Kidney tubule cell (primary cell): ENCODE data around the gene FBXO21.

Source experiments
- DNase-seq: peaks from one replicate; pipeline ENCODE4 v3.0.0-alpha.2; 2018; ENCODE audit warnings: low spot score

Gene FBXO21

DNA sequence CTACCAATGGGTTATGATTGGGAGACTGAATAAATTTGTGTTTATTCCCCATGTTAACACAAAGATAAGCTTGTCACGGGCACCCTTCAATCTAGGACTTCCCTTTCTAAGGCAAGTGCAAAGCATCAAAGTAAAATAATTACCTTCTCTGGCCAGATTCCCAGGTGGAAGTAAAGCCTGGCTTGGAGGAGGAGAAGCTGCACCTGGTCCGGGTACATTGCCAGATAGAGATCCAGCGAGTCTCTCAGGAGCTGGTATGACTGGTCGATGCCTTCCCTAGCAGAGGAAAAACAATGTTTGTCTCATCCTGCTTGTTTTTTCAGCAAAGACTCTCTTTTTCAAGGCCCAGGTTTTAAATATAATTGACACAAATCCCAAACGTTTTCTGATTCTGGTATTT lies 24.9 kb downstream of the FBXO21 start:
- no peak for DNase-seq

DNA sequence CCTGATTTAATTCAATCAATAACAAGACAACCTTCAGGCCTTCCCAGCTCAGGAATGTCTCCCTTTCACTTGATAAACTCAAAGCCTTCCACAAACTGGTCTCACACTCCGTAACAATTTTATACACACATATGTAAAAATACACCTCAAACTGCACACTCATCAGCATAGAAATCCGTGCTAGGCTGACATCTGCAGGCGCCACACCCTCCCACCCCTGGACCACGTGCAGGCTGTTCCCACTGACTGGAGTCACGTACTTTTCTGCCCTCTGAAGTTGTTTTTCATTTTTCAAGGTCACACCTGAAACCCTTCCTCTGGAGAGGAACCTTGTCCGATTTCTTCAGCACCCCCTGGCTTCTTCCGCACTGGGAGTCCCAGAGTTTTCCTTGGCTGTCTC lies 27.6 kb downstream of the FBXO21 start:
- DNase-seq, result no peak

DNA sequence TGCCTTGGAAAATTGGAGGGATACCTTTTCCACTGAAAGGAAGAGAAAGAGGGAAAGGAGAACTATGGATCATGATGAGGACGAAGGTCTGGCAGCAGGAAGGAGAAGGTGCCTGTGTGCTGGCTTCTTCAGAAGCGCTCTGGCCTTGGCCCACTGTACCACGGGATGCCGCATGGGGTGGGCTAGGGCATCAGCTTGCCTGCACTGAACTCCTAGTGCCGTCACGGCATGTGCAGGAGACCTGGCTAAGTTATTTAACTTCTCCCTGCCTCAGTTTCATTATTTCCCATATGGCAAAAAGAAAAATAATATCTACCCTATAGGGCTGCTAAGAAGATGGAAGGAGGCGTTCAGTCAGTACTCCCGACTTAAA lies 28.1 kb downstream of the FBXO21 start:
- no peak for DNase-seq

DNA sequence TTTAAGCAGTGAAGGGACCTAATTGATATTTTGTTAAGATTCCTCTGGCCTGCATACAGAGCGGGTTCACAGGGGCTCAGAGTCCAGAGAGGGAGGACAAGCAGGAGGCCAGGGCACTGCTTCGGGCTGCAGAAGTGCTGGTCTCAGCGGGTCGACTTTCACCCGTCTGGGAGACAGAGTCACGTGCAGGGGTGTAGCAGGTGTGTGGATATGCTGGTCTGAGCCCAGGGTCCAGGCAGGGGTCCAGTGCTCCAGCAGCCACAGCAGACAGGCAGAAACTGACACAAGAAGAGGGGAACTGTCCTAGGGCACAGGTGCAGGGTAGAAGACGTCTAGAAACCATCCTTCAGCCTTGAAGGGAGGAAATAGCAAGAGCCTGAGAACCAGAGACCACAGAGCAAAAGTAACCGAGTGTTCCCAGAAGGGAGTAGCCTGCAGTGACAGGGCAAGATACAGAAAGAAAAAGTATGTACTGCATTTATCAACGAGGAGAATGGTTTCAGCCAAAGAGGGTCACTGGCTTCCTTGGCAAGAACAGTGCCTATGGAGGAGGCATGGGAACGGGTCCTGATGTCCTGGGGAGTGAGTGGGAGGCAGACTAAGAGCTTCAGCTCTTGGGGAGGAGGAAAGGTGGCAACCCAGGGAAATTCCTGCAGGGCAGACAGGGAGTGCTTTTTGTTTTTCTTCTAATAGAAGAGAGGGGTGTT lies 28.7 kb downstream of the FBXO21 start:
- DNase-seq, result no peak

DNA sequence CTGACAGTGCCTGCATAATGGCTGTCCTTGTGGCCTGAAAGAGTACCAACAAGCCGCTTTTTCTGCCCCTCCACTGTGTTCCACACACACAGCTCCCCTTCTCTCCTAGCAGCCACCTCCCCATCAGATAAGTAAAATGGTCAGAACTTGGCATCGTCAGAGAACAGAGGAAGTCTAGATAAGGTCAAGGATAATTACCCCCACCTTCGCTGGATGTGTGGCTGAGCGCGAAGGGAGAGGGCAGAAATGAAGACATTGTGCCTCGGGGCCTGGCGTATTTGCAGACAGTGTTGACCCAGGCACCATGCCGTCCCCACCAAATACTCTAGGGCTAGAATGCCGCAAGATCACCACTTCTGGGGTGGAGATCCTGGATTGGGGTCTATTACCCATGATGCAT lies 30.6 kb downstream of the FBXO21 start:
- no peak for DNase-seq

DNA sequence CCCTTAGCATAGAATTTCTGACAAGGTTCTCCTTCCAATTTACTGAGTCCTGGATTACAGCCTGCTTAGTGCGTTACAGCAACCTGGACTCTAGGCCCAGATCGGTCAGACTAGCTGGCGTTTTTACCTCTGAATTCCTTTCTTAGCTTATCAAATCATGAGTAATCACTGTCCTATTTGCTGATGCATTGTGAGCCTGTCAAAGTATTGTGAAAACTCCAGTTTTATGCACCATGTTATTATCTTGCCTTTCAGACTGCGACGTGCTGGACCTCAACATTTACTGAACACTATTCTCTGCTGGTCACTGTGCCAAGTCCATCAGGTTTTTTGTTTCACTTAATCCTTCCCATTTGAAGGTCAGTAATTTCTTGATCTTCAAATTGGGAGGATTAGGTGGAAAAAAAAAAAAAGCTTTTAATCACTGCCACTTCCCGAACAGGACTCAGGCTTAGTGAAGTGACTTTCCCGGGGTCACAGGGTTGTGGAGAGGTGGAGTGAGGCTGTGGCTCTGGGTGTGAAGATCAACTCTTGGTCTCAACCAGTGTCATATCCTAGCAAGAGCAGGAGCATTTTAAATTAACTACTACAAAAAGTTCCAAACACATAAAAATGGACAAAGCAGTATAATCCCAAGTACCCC lies 31.2 kb downstream of the FBXO21 start:
- peak; percentile 32 for DNase-seq

DNA sequence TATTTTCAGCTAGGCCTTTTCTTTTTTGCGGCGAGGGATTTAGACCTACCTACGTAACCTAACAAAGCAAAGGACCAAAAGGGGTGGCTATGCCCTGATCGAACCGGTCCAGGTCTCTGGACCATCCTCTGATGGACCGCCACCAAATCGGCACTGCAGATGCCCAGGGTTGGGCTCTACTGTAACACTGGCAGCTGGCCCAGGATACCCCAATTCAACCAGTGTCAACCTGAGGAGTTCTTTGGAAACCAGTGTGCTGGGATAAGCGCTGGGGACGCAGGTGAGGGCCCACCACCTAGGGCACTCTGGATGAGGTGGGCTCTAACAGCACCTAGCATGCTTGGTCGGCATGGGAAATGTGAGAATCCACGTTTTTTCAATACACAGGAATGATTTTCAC lies 32.2 kb downstream of the FBXO21 start:
- DNase-seq, result no peak

DNA sequence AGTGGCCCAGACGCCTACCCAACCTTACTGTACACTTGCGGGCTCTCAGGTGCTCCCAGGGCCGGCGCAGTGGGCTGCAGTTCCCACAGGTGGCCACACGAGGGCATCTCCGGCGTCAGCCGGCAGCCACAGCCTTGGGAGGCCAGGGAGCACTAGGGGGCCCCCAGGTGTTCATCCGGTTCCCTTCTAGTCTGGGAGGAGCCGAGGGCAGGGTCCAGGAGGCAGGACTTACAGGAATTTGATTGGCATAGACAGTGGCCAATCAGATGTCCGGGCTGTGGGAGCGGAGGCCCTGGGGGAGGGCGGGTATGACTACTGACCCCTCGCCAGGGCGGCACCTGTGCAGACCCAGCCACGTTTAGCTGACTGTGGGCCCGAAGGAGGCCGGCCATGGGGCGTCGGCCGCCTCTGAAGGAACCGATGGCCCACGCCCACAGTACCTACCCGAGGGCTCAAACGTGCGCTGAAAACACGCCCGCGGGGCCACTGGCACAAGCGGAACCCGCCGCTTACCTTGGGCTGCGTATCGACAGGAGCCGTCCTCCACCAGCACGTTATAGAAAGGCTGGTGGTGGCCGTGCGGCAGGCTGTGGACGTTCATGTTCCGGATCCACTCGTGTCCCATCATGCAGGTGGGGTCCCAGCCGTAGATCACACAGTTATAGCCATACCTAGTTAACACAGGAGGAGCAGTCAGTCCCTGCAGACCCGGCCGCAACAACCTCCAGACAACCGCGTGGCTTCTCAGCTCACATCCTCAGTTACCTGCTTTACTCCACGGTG lies 34.8 kb downstream of the FBXO21 start:
- DNase-seq, result peak; percentile 92

DNA sequence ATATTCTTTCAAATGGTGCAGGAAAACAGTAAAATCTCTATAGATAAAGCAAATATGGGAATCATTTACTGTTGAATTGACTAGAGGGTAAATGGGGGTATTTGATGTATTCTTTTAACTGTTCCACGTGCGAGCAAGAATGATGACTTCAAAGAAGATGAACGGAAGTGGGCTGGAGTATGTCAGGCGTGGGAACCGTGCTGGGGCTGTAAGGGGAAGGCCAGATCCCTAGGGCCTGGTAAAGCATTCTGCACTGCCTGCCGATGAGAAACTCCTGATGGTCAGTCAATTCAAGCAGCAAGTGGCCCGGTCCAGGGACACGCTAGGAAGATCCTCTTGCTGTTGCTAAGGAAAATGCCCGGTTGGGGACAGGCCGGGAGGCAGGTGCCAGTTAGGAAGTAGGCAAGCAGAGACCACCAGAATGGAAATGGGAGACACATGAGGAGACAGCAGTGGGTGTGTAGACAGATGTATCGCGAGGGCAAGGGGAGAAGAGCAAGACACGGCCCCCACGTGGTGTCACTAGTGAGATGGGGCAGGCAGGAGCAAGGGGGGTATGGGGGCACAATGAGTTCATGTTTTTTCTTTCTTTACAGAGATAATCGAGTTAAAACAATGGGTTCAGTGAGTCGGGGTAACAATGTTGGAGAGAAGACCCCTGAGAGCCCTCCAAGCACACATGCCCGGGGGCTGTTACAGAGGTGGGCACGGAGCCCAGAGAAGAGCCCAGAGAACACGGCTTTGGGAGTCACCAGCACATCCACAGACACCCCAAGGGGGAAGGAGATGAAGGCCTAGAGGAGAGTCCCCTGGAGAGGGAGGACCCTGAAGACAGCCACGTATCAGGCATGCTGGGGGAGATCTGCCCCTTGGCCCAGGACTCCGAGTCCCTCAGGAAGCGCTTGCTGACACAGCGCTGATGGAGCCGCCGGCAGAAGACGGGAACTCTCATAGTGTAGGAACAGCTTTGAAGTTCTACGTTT lies 37.2 kb downstream of the FBXO21 start:
- DNase-seq, result no peak

DNA sequence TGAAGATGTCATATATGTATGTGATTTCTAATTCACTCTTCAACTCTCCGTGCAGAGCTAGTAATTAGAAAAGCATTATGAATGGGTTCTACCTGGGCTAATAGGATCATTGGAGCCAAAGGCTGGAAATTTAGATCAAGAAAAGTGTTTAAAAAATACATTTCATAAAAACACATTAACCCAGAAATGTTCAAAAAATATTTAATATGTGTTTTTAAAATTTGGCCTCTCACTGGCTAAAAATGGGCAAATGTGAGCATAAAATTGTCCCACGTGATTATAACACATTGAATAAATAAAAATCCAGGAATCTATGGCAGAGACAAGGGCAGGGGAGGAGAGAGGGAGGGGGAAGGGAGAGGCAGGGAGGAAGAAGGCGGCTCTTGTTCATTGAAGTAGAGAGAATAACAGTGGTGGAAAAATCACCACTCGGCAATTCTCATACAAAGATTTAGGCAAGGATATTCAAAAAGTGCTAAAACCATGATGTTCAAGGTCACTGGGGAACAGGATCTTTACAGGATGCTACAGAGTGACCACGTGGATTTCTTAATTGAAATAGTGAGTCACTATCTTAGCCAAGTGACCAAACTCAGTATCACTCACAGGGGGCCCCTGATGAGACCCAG lies 38.8 kb downstream of the FBXO21 start:
- no peak for DNase-seq

DNA sequence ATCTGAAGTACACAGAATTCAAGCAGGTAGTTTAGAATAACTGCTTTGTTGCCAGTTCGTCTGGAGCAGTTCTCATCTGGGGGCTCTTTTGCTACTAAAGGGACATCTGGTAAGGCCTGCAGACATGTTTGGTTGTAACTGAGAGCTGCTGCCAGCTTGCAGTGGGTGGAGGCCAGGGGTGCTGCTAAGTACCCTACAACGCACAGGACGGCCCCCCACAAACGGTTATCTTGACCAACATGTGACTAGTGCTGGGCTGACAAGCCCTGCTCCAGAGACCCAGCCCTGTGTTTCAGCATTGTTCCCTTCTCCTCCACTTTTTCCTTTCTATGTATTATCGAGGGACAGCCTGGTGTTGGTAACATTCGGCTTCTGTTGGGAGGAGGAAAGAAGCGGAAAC lies 40.8 kb downstream of the FBXO21 start:
- no peak for DNase-seq

DNA sequence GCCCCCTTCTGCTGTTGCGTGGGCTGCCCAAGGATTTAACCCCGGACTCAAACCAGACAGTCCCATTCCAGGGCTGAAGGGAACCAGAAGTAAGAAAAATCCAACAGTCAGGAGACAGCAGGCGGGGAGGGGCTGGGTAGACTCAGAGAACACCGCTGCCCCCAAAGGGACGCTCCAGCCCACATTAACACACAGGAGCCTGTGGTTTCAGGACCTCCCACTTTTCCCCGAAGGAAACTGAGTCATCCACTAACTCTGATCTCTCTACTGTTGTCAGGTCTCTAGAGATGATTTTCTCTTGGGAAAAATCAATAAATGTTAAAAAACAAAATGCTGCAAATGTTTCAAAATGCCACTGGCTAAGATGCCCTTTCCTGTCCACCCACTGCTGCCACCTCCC lies 41.6 kb downstream of the FBXO21 start:
- DNase-seq, result no peak

DNA sequence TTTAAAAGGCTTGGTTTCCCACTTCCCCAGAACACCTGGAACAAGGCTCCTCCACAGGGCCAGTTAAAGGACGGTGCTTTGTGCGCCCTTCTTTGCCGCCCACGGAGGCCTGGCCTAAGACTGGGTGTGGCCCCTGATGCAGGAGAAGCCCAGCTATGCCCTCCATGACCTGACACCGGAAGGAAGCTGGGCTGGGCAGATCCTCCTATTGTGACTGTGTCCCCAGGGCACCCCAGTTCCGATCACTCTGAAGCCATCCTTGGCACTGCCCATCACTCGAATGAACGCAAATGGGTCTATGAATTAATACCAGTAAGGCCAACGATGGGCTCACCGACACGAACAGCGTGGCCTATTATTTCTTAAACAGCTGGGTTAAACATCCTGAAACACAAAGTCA lies 42.6 kb downstream of the FBXO21 start:
- DNase-seq, result no peak

DNA sequence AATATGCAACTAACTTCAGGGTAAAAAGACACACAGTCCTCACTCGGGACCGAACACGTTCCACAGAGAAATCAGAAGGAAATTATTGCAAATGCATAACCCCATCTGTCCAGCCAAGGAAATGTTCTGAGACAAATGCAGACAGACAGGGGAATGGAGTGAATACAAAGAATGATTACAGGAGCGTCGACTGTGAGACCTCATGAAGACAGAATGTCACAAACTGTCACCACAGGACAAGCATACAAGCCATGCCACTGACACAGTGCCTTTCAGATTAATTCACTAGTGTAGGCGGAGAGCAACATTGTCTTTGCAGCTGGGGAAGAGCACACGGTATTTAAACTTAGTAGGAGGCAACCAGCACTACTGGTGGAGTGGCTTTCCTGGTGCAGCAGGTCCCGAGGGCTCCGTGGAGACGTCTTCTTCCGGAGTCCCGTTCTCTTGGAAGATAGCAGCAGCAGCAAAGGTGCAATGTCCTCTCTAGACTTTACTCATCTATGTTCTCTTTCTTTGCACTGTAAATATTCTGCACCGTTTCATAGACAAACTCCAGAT lies 44.6 kb downstream of the FBXO21 start:
- DNase-seq, result no peak

DNA sequence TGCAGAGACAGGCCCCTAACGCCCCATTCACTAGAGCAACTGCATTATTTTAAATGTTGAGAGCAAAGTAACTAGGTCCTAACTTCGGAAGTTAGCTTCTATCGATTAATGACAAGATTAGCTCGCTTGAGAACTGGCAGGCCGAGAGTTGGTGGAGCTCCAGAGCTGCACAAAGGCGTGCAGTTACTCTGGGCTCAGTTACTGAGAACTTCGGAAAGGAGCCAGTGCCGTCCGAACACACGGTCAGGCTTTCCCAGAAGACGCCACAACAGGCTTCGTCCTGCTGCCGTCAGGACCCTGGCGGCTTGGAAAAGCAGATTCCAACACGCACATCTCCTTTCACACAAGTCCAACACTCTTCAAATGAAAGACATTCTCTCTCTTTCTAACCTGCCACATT lies 45.7 kb downstream of the FBXO21 start:
- no peak for DNase-seq

DNA sequence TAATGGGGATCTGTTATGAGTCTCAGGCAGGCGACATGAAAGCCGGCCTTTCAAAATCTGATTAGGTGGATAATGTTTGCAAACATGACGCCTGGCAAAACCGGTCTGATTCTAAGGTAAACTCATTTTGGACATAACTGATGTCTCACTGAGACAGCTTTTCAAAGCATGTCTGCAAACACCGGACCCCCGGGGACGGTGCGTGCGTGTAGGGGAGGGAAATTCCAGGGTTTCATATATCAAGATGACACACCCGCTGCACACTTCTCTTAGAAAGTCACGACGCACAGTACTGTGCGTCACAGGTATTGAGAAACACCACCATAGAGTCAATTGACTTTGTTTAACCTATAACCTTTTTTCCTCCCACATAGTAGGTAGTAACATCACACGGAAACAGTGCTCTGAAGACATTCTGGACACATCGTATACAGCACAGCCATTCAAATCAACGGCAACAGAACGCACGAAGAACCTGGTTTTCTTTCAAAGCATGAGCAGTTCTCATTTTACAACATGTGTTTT lies 47.2 kb downstream of the FBXO21 start:
- no peak for DNase-seq

DNA sequence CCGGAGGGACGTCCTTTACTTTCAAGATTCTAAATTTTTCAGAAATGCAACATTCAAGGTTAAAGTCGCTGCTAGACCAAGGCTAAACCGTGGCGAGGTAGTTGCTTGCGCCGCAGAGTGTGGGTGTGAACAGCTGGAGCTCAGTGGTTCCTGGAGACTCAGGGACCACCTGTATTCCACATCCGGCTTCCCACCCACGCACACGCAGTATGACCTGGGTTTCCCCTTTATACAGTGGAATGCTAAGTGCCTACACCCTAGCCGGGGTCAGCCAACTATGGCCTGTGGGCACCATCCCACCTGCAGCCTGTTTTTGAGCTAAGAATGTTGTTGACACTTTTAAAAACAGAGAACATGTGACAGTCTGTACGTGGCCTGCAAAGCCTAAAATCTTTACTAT lies 48.2 kb downstream of the FBXO21 start:
- DNase-seq, result no peak

DNA sequence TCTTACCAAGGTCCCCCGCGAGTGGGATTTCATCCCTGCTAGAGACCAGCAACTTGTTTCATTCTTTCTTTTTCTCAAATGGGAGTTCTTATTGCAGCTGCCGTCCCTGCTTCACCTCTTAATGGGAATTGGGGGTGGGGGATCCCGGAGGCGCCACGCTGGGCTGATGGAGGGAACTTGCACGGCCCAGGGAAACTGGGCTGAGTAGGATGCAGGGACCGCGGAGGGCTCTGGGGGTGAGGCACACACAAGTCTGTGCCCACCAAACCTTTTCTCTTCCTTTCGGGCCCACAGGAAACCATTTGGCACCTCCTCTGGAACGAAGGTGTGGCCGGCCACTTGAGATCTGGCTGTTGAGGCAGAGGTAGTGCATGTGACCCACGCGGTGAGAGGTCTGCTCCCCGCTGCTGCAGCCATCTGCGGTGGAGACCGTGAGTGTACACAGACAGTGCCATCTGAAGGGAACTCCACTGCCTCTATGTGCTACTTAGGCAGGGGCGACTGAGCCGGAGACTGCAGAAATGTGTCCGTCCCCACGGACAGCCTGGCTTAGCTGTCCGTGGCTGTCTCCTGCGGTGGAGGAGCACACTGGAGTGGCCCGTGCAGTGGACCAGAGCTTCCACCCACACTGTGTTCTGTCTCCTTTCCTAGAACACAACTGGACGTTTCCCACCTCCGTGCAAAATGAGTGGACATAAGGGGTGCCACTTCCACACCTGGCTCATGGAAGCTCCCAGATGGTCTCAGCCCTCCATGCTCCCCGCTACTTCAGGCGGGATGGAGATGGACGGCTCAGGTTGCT lies 49.0 kb downstream of the FBXO21 start:
- DNase-seq, result no peak

DNA sequence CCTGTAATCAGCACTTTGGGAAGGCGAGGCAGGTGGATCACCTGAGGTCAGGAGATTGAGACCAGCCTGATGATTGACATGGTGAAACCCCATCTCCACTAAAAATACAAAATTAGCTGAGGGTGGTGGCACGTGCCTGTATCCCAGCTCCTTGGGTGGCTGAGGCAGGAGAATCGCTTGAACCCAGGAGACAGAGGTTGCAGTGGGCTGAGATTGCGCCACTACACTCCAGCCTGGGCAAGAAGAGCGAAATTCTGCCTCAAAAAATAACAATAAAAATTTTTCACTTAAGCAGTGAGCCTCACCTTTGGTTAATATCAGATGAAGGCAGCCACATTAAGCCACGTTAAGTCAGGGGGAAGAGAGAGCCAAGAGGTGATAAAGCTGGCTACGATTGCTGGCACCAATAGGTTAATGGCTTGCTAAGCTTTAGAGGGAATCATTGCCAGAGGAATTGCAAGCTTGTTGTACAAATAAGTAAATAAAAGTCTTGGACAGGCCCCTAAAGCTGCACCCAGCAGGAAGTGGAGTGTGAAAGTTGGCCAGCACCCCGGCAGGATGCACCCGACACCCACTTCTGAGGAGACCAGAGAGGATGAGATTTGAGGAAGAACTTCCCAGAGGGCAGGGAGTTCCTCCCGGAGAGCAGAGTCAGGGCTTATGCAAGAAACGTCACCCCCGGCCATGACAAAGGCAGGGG lies 49.7 kb downstream of the FBXO21 start:
- no peak for DNase-seq
